GM18505 (cell line): ENCODE results near the gene TMEM79.

Experiments used
- ATAC-seq: cut with Tn5 transposase; IDR thresholded peaks from one replicate; pipeline ENCODE4 v1.9.1; 2021; ENCODE audit not compliant: unreplicated experiment
- POLR2A ChIP-seq: IDR thresholded peaks from 4 replicates; pipeline ENCODE4 v1.6.1; 2011; ENCODE audit warnings: borderline replicate concordance; ENCODE audit not compliant: insufficient read depth, insufficient read length; ENCODE audit errors: extremely low read depth

TMEM79 gene

GRCh38 chr1:156284112-156284511, at the start of gene TMEM79:
TMEM79 (plus strand) TSS chr1:156284325; CDS start chr1:156285227, 902 bp downstream.
- ATAC-seq: no peak
- no peak for TF ChIP-seq POLR2A

GRCh38 chr1:156236164-156236563, 48.0 kb upstream of the TMEM79 start:
- no peak for TF ChIP-seq POLR2A
- no peak for ATAC-seq

GRCh38 chr1:156238248-156238647, 45.9 kb upstream of the TMEM79 start:
- ATAC-seq: no peak
- TF ChIP-seq POLR2A: no peak

- ATAC-seq: no peak
Observed at GRCh38 chr1:156241311-156241811, 42.8 kb upstream of the TMEM79 start.

GRCh38 chr1:156241926-156242325, 42.2 kb upstream of the TMEM79 start, which contains the start of gene BGLAP:
BGLAP (plus strand) TSS chr1:156242184; CDS start chr1:156242232, 48 bp downstream.
- no peak for ATAC-seq
- TF ChIP-seq POLR2A: no peak

More at GRCh38 chr1:156241311-156241811, 42.8 kb upstream of the TMEM79 start:
- TF ChIP-seq POLR2A: no peak

GRCh38 chr1:156242738-156243137, 41.4 kb upstream of the TMEM79 start:
- ATAC-seq: no peak
- no peak for TF ChIP-seq POLR2A

- TF ChIP-seq POLR2A: no peak
- ATAC-seq: no peak
Observed at GRCh38 chr1:156244126-156244525, 40.0 kb upstream of the TMEM79 start.

- TF ChIP-seq POLR2A: no peak
- ATAC-seq: no peak
Observed at GRCh38 chr1:156244712-156245111, 39.4 kb upstream of the TMEM79 start.

- ATAC-seq: no peak
- TF ChIP-seq POLR2A: peak; percentile 29
Observed at GRCh38 chr1:156245451-156246232, 38.5 kb upstream of the TMEM79 start.

- no peak for TF ChIP-seq POLR2A
Observed at GRCh38 chr1:156246241-156246780, 37.8 kb upstream of the TMEM79 start.

GRCh38 chr1:156246781-156247459, 37.2 kb upstream of the TMEM79 start:
- ATAC-seq: no peak
- no peak for TF ChIP-seq POLR2A

More at GRCh38 chr1:156246241-156246780, 37.8 kb upstream of the TMEM79 start:
- no peak for ATAC-seq

- no peak for ATAC-seq
- TF ChIP-seq POLR2A: no peak
Observed at GRCh38 chr1:156247460-156248322, 36.4 kb upstream of the TMEM79 start, which contains the start of gene PAQR6. PAQR6 (minus strand) TSS chr1:156248056; CDS start chr1:156246731, 1,325 bp downstream.
